GM21390 (cell line): ENCODE results near the gene ZNF814.
"Not testable (repeated sequence)": the region's sequence is repeated elsewhere in the genome, so short reads cannot be mapped to it uniquely, and the experiment has no call there.

ENCODE experiments used
- ATAC-seq: cut with Tn5 transposase; IDR thresholded peaks from one replicate; pipeline ENCODE4 v1.9.1; 2021; ENCODE audit not compliant: unreplicated experiment

The ZNF814 gene

GRCh38 chr19:57867868-57868492 lies 20.9 kb downstream of the ZNF814 start:
- ATAC-seq, result no peak

GRCh38 chr19:57862351-57862750 lies 26.5 kb downstream of the ZNF814 start:
- ATAC-seq, result not testable (repeated sequence)

GRCh38 chr19:57854117-57854516 lies 34.7 kb downstream of the ZNF814 start:
- not testable (repeated sequence) for ATAC-seq

GRCh38 chr19:57851812-57852603 lies 36.8 kb downstream of the ZNF814 start:
- ATAC-seq, result not testable (repeated sequence)

- ATAC-seq, result no peak
Observed at GRCh38 chr19:57850553-57851017, 38.3 kb downstream of the ZNF814 start.

- peak; percentile 92 for ATAC-seq
Observed at GRCh38 chr19:57849666-57850473, 39.0 kb downstream of the ZNF814 start, which contains the start of gene ZNF587. ZNF587 (plus strand) TSS chr19:57849859; CDS start chr19:57850039, 180 bp downstream.

- peak; percentile 33 for ATAC-seq
Observed at GRCh38 chr19:57849162-57849665, 39.6 kb downstream of the ZNF814 start.

- not testable (repeated sequence) for ATAC-seq
Observed at GRCh38 chr19:57847164-57847563, 41.7 kb downstream of the ZNF814 start.

- no peak for ATAC-seq
Observed at GRCh38 chr19:57841122-57841763, 47.6 kb downstream of the ZNF814 start.

- ATAC-seq, result not testable (repeated sequence)
Observed at GRCh38 chr19:57838622-57839191, 50.1 kb downstream of the ZNF814 start.

GRCh38 chr19:57836991-57837390 lies 51.8 kb downstream of the ZNF814 start:
- ATAC-seq, result not testable (repeated sequence)

- no peak for ATAC-seq
Observed at GRCh38 chr19:57830071-57830602, 58.7 kb downstream of the ZNF814 start, which contains the start of gene ZNF587B. ZNF587B (plus strand) TSS chr19:57830299; CDS start chr19:57830529, 230 bp downstream.

- ATAC-seq, result no peak
Observed at GRCh38 chr19:57829316-57829715, 59.5 kb downstream of the ZNF814 start.

- ATAC-seq, result no peak
Observed at GRCh38 chr19:57825511-57825910, 63.3 kb downstream of the ZNF814 start.

GRCh38 chr19:57823608-57824007 lies 65.2 kb downstream of the ZNF814 start:
- ATAC-seq, result not testable (repeated sequence)

- not testable (repeated sequence) for ATAC-seq
Observed at GRCh38 chr19:57823155-57823554, 65.7 kb downstream of the ZNF814 start.

GRCh38 chr19:57821501-57821900 lies 67.3 kb downstream of the ZNF814 start:
- not testable (repeated sequence) for ATAC-seq

GRCh38 chr19:57821095-57821494 lies 67.7 kb downstream of the ZNF814 start:
- ATAC-seq, result not testable (repeated sequence)

GRCh38 chr19:57820599-57820998 lies 68.2 kb downstream of the ZNF814 start:
- no peak for ATAC-seq
